ENCODE data around the gene C17orf75.

GRCh38 chr17:32286518-32286900 is 55.5 kb downstream of the C17orf75 start:
- no peak for TF ChIP-seq CTCF (IDR thresholded peaks at IDR 0.05)
- TF ChIP-seq EZH2 (IDR thresholded peaks at IDR 0.05; ENCODE audit: borderline replicate concordance, insufficient read depth, low read depth, low read length, poor library complexity, severe bottlenecking): no peak
